HG02642 (cell line): Measurements from ENCODE around the gene PRR33.

ENCODE experiments used
- ATAC-seq: cut with Tn5 transposase; IDR thresholded peaks from one replicate; pipeline ENCODE4 v1.9.1; 2021; ENCODE audit warnings: mild to moderate bottlenecking; ENCODE audit not compliant: unreplicated experiment, poor library complexity

Gene PRR33

GRCh38 chr11:1853376-1854131 is 38.1 kb downstream of the PRR33 start:
- no peak for ATAC-seq

- ATAC-seq, result peak; percentile 46
Measured at GRCh38 chr11:1852877-1853276, 38.8 kb downstream of the PRR33 start, which contains the start of gene LSP1. Gene LSP1 (plus strand): TSS chr11:1853084. CDS start chr11:1853145, 61 bp downstream.

GRCh38 chr11:1852271-1852876 is 39.3 kb downstream of the PRR33 start:
- no peak for ATAC-seq

- no peak for ATAC-seq
Measured at GRCh38 chr11:1851468-1852180, 40.1 kb downstream of the PRR33 start.

- no peak for ATAC-seq
Measured at GRCh38 chr11:1848640-1849430, 42.9 kb downstream of the PRR33 start.

GRCh38 chr11:1847926-1848639 is 43.6 kb downstream of the PRR33 start:
- ATAC-seq, result no peak

- no peak for ATAC-seq
Measured at GRCh38 chr11:1847006-1847735, 44.5 kb downstream of the PRR33 start.

- ATAC-seq, result no peak
Measured at GRCh38 chr11:1846453-1846932, 45.2 kb downstream of the PRR33 start.

- no peak for ATAC-seq
Measured at GRCh38 chr11:1845561-1846452, 45.9 kb downstream of the PRR33 start.

- ATAC-seq, result no peak
Measured at GRCh38 chr11:1845095-1845429, 46.6 kb downstream of the PRR33 start.

GRCh38 chr11:1844221-1845094 is 47.2 kb downstream of the PRR33 start:
- ATAC-seq, result no peak

- no peak for ATAC-seq
Measured at GRCh38 chr11:1843796-1844195, 47.9 kb downstream of the PRR33 start.

GRCh38 chr11:1843098-1843473 is 48.6 kb downstream of the PRR33 start:
- ATAC-seq, result no peak

- no peak for ATAC-seq
Measured at GRCh38 chr11:1842149-1843097, 49.3 kb downstream of the PRR33 start.

GRCh38 chr11:1841511-1842148 is 50.1 kb downstream of the PRR33 start:
- no peak for ATAC-seq
